Measurements from ENCODE around the gene IL24.

Gene IL24

GRCh38 chr1:206939131-206939530, 41.9 kb downstream of the IL24 start:
- no peak for TF ChIP-seq CTCF (IDR thresholded peaks at IDR 0.05; ENCODE audit: insufficient read depth, low read length, poor library complexity, severe bottlenecking)
- Histone ChIP-seq H3K27me3 (replicated peaks; ENCODE audit: control insufficient read depth, insufficient read depth, low read length) (no peaks in the 10 kb centered on the region), H3K36me3 (ENCODE audit: control insufficient read depth, insufficient read depth, low read length) (no peaks in the 10 kb centered on the region), H3K4me3 (replicated peaks; ENCODE audit: low read depth, low read length) (no peak overlapping the region)
- no peak for DNase-seq (ENCODE audit: extremely low read depth, insufficient read length)

- H3K27me3 ChIP-seq (replicated peaks; ENCODE audit: control insufficient read depth, insufficient read depth, low read length), result no peaks in the 10 kb centered on the region
- TF ChIP-seq CTCF (IDR thresholded peaks at IDR 0.05; ENCODE audit: insufficient read depth, low read length, poor library complexity, severe bottlenecking), result no peak
- H3K4me3 ChIP-seq (replicated peaks; ENCODE audit: low read depth, low read length), result no peak overlapping the region
- no peaks in the 10 kb centered on the region for H3K36me3 ChIP-seq (ENCODE audit: control insufficient read depth, insufficient read depth, low read length)
- DNase-seq (ENCODE audit: extremely low read depth, insufficient read length), result no peak
Observed at GRCh38 chr1:206939841-206940587, 42.8 kb downstream of the IL24 start.

GRCh38 chr1:206940588-206940936, 43.3 kb downstream of the IL24 start:
- no peak overlapping the region for H3K4me3 ChIP-seq (replicated peaks; ENCODE audit: low read depth, low read length)
- no peaks in the 10 kb centered on the region for H3K27me3 ChIP-seq (replicated peaks; ENCODE audit: control insufficient read depth, insufficient read depth, low read length)
- no peak for DNase-seq (ENCODE audit: extremely low read depth, insufficient read length)
- H3K36me3 ChIP-seq (ENCODE audit: control insufficient read depth, insufficient read depth, low read length), result no peaks in the 10 kb centered on the region
- no peak for TF ChIP-seq CTCF (IDR thresholded peaks at IDR 0.05; ENCODE audit: insufficient read depth, low read length, poor library complexity, severe bottlenecking)

GRCh38 chr1:206941766-206942418, 44.6 kb downstream of the IL24 start:
- DNase-seq (ENCODE audit: extremely low read depth, insufficient read length), result no peak
- Histone ChIP-seq H3K27me3 (replicated peaks; ENCODE audit: control insufficient read depth, insufficient read depth, low read length) (no peaks in the 10 kb centered on the region), H3K4me3 (replicated peaks; ENCODE audit: low read depth, low read length) (no peak overlapping the region), H3K36me3 (ENCODE audit: control insufficient read depth, insufficient read depth, low read length) (no peaks in the 10 kb centered on the region)
- TF ChIP-seq CTCF (IDR thresholded peaks at IDR 0.05; ENCODE audit: insufficient read depth, low read length, poor library complexity, severe bottlenecking), result no peak

- H3K27me3 ChIP-seq (replicated peaks; ENCODE audit: control insufficient read depth, insufficient read depth, low read length), result no peaks in the 10 kb centered on the region
- no peak for TF ChIP-seq CTCF (IDR thresholded peaks at IDR 0.05; ENCODE audit: insufficient read depth, low read length, poor library complexity, severe bottlenecking)
- no peak overlapping the region for H3K4me3 ChIP-seq (replicated peaks; ENCODE audit: low read depth, low read length)
- no peaks in the 10 kb centered on the region for H3K36me3 ChIP-seq (ENCODE audit: control insufficient read depth, insufficient read depth, low read length)
- no peak for DNase-seq (ENCODE audit: extremely low read depth, insufficient read length)
Observed at GRCh38 chr1:206944703-206945102, 47.5 kb downstream of the IL24 start.

All from GM06990 (cell line).